HepG2 (cell line): ENCODE data around the gene PTEN. TPM values are rescaled to one million over a fixed set of nuclear protein-coding genes. Genes with fewer than 3 reads are reported as not detected.

Experiments
- ELF1 ChIP-seq: sonication (generic); formaldehyde crosslinking; IDR thresholded peaks from 2 replicates; pipeline ENCODE4 v1.4.0; 2020; ENCODE audit warnings: missing genetic modification reagents
- JUNB ChIP-seq: sonication (generic); formaldehyde crosslinking; IDR thresholded peaks from 2 replicates; pipeline ENCODE4 v1.8.0; 2022; ENCODE audit warnings: missing genetic modification reagents, mild to moderate bottlenecking, borderline replicate concordance
- MZF1 ChIP-seq: sonication (generic); formaldehyde crosslinking; IDR thresholded peaks from 2 replicates; pipeline ENCODE4 v1.8.1; 2023; ENCODE audit warnings: mild to moderate bottlenecking, missing genetic modification reagents, borderline replicate concordance
- NCOA1 ChIP-seq: sonication (generic); formaldehyde crosslinking; IDR thresholded peaks from 2 replicates; pipeline ENCODE4 v1.9.0; 2021; ENCODE audit warnings: missing genetic modification reagents
- NFAT5 ChIP-seq: sonication (generic); formaldehyde crosslinking; IDR thresholded peaks from 2 replicates; pipeline ENCODE4 v1.4.0; 2020; ENCODE audit warnings: missing genetic modification reagents
- RNF2 ChIP-seq: fragments of 450-650 bp; conservative IDR thresholded peaks from 2 replicates; pipeline ENCODE4 v1.6.1; 2016; ENCODE audit warnings: low read depth
- SKIL ChIP-seq: sonication (generic); formaldehyde crosslinking; IDR thresholded peaks from 2 replicates; pipeline ENCODE4 v1.8.0; 2022; ENCODE audit warnings: missing genetic modification reagents, mild to moderate bottlenecking, moderate library complexity, borderline replicate concordance
- ZBTB7B ChIP-seq: sonication (generic); formaldehyde crosslinking; IDR thresholded peaks from 2 replicates; pipeline ENCODE4 v1.4.0; 2020; ENCODE audit warnings: missing genetic modification reagents
- ZFP91 ChIP-seq: sonication (generic); formaldehyde crosslinking; IDR thresholded peaks from 2 replicates; pipeline ENCODE4 v1.9.0; 2022; ENCODE audit warnings: missing genetic modification reagents, mild to moderate bottlenecking, borderline replicate concordance
- ZNF337 ChIP-seq: sonication (generic); formaldehyde crosslinking; IDR thresholded peaks from 2 replicates; pipeline ENCODE4 v1.5.1; 2020; ENCODE audit warnings: missing genetic modification reagents, low read depth, mild to moderate bottlenecking, borderline replicate concordance
- ZNF441 ChIP-seq: sonication (generic); formaldehyde crosslinking; IDR thresholded peaks from 2 replicates; pipeline ENCODE4 v1.7.0; 2021; ENCODE audit warnings: missing genetic modification reagents, borderline replicate concordance
- ZNF773 ChIP-seq: sonication (generic); formaldehyde crosslinking; IDR thresholded peaks from 2 replicates; pipeline ENCODE4 v1.4.0; 2020; ENCODE audit warnings: missing genetic modification reagents, borderline replicate concordance
- polyA plus RNA-seq, 8 experiments: library from polyadenylated mRNA; depleted of rRNA in 3 of 8; stranded (reverse) in 7 of 8; unstranded in 1 of 8; fragments of >200 nt; fragmentation: Illumina TruSeq in 4 of 8; extraction: Trizol in 4 of 8; gene quantifications; 2 replicates each; pipeline versions ENCODE4 v1.2.1 to v1.2.3, GENCODE V29; 2011 to 2016; ENCODE audit warnings: low read depth in 4 of 8, missing spikeins in 1 of 8, mixed read lengths in 1 of 8; ENCODE audit not compliant: insufficient read depth in 1 of 8
- total RNA-seq, 5 experiments: library from RNA; depleted of rRNA; stranded (reverse); fragments of >200 nt; fragmentation: Illumina TruSeq; extraction: Trizol; gene quantifications; 2 replicates each; pipeline ENCODE4 v1.2.3, GENCODE V29; 2016; ENCODE audit warnings: low read depth in 1 of 5
- TF ChIP-seq, protein P1 (sequence below): sonication (generic); formaldehyde crosslinking; IDR thresholded peaks from 2 replicates; pipeline ENCODE4 v1.4.0; 2020; ENCODE audit warnings: missing genetic modification reagents, borderline replicate concordance

The PTEN gene
- total and polyA plus RNA-seq, 2 of the 13 experiments (the other 11 are each of a cell fraction or from before 2014, with no cell fraction given), result 30.3 to 61.3 TPM

DNA sequence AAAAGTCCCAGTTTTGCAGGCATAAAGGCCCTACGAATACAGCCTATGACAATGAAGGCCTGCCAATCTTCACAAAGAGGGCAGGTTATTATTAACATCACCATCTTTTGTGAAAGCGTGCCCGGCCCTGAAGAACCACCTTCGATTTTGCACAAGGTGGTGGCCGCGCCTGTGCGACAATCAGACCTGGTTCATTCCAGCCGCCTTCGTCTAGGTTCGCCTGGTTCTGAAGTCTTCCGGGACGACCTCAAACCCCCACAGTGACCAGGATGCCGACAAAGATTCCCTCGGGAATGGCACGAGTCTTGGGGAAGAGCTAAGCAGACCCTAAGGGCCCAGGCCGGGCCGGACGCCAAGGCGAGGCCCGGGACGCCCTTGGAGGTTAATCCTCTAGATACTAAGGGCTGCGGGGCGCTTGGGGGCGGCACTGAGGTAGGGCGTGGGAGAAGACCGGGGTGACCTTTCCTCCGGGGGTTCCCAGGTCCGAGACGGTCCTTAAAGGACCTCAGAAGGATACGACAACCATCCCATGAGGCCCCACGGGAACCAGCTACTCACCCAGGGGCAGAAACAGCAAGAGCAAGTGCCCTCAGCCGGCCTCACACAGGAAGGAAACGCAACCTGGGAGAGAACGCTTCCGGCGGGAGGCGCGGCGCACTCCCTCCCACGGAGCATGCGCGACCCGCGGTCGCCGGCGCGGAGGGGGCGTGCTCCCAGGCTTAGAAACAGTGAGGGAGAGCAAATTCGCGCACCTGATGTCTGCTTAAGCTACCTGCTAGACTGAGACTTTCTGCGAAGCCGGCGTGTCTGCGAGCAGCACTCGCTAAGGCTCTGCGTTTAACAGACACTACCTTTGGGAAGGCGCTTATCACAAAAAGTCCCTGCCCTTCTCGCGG, 45.6 kb upstream of the PTEN start, which contains the start of gene ATAD1 (continued):
- TF ChIP-seq ZNF773 (CRISPR knock-in tag) (0 out of 2 replicates have a peak, but pooled peaks have one; percentile 59), MZF1 (CRISPR knock-in tag) (peak; percentile 55; the same call in 1 of the 2 replicates), ZNF441 (CRISPR knock-in tag) (peak; percentile 46; the same call in 1 of the 2 replicates), RNF2 (0 out of 2 replicates have a peak, but pooled peaks have one; percentile 16), ZNF337 (no peak), SKIL (CRISPR knock-in tag) (0 out of 2 replicates have a peak, but pooled peaks have one; percentile 11), JUNB (CRISPR knock-in tag) (no peak), ELF1 (peak; percentile 76), NFAT5 (0 out of 2 replicates have a peak, but pooled peaks have one; percentile 28), NCOA1 (CRISPR knock-in tag) (0 out of 2 replicates have a peak, but pooled peaks have one; percentile 35), ZFP91 (peak; percentile 91; the same call in 1 of the 2 replicates), ZBTB7B (CRISPR knock-in tag) (no peak)
- TF ChIP-seq, protein P1, sequence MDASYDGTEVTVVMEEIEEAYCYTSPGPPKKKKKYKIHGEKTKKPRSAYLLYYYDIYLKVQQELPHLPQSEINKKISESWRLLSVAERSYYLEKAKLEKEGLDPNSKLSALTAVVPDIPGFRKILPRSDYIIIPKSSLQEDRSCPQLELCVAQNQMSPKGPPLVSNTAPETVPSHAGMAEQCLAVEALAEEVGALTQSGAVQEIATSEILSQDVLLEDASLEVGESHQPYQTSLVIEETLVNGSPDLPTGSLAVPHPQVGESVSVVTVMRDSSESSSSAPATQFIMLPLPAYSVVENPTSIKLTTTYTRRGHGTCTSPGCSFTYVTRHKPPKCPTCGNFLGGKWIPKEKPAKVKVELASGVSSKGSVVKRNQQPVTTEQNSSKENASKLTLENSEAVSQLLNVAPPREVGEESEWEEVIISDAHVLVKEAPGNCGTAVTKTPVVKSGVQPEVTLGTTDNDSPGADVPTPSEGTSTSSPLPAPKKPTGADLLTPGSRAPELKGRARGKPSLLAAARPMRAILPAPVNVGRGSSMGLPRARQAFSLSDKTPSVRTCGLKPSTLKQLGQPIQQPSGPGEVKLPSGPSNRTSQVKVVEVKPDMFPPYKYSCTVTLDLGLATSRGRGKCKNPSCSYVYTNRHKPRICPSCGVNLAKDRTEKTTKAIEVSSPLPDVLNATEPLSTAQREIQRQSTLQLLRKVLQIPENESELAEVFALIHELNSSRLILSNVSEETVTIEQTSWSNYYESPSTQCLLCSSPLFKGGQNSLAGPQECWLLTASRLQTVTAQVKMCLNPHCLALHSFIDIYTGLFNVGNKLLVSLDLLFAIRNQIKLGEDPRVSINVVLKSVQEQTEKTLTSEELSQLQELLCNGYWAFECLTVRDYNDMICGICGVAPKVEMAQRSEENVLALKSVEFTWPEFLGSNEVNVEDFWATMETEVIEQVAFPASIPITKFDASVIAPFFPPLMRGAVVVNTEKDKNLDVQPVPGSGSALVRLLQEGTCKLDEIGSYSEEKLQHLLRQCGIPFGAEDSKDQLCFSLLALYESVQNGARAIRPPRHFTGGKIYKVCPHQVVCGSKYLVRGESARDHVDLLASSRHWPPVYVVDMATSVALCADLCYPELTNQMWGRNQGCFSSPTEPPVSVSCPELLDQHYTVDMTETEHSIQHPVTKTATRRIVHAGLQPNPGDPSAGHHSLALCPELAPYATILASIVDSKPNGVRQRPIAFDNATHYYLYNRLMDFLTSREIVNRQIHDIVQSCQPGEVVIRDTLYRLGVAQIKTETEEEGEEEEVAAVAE, result no peak
